Upper lobe of left lung (tissue), 6 donors: Measurements from ENCODE around the gene GPR108. TPM values are rescaled to one million over a fixed set of nuclear protein-coding genes. Genes with fewer than 3 reads are reported as not detected.

Experiments
- ATAC-seq, 2 donors: fragments of 200-7000 bp; cut with Tn5 transposase; one replicate each; pipeline ENCODE4 v1.9.1; 2022; ENCODE audit warnings: mild to moderate bottlenecking in 2 of 2, moderate library complexity in 2 of 2; ENCODE audit not compliant: low FRiP score in 2 of 2
- DNase-seq, 2 donors: peaks; one replicate each; pipeline ENCODE4 v3.0.0-alpha.2; 2019 to 2020
- H3K27ac ChIP-seq, 4 donors: fragments of 200-600 bp; sonication (generic); one replicate each; pipeline ENCODE4 v1.5.1; 2016 to 2019
- H3K27me3 ChIP-seq, 4 donors: fragments of 200-600 bp; sonication (generic); one replicate each; pipeline ENCODE4 v1.5.1; 2017 to 2019
- H3K36me3 ChIP-seq, 4 donors: fragments of 200-600 bp; sonication (generic); one replicate each; pipeline ENCODE4 v1.5.1; 2016 to 2019
- H3K4me1 ChIP-seq, 4 donors: fragments of 200-600 bp; sonication (generic); one replicate each; pipeline ENCODE4 v1.5.1; 2018 to 2019
- H3K4me3 ChIP-seq, 4 donors: fragments of 200-600 bp; sonication (generic); one replicate each; pipeline ENCODE4 v1.5.1; 2017 to 2019; ENCODE audit warnings: mild to moderate bottlenecking in 2 of 4, moderate library complexity in 1 of 4
- H3K9me3 ChIP-seq, 4 donors: fragments of 200-600 bp; sonication (generic); one replicate each; pipeline ENCODE4 v1.5.1; 2018 to 2019
- EP300 ChIP-seq, 4 donors: sonication (generic); formaldehyde crosslinking; IDR thresholded peaks; one replicate each; pipeline ENCODE4 v1.5.1; 2017; ENCODE audit warnings: antibody characterized with exemption in 4 of 4, control low read depth in 2 of 4
- POLR2A ChIP-seq, 4 donors: fragments of 450-650 bp; IDR thresholded peaks; one replicate each; pipeline ENCODE4 v1.5.1; 2016 to 2017; ENCODE audit warnings: antibody characterized with exemption in 4 of 4, mild to moderate bottlenecking in 2 of 4
- POLR2AphosphoS5 ChIP-seq, 2 donors: sonication (generic); formaldehyde crosslinking; IDR thresholded peaks; one replicate each; pipeline ENCODE4 v1.5.1; 2017; ENCODE audit warnings: antibody characterized with exemption in 2 of 2
- WGBS, 2 donors: methylation state at CpG; one replicate each; pipeline ENCODE4 v1.1.5; 2017 to 2018; 5-methylcytosine and 5-hydroxymethylcytosine counted together
- total RNA-seq, 6 donors: library from RNA; depleted of rRNA in 4 of 6; stranded (reverse); fragments of >200 nt in 4 of 6; gene quantifications; one replicate each; pipeline versions ENCODE4 v1.1.0 to v1.2.1, GENCODE V29; 2016 to 2021
- TF ChIP-seq, protein P1 (sequence below), 6 experiments: fragments of 450-650 bp in 4 of 6; fragments of 200-600 bp in 2 of 6; sonication (generic) in 2 of 6; IDR thresholded peaks; one replicate each; pipeline ENCODE4 v1.5.1; 2016 to 2019; ENCODE audit warnings: antibody characterized with exemption in 6 of 6
- donor health status: DM: no; HTN: no; CAD: no; lungs with moderate emphysema.
- donor health status: DM: no; HTN: yes; CAD: no; lungs with severe emphysema.

The GPR108 gene
- total RNA-seq, 6 donors from 2014 or later, result 51.6 to 105 (median 69.0) TPM

DNA sequence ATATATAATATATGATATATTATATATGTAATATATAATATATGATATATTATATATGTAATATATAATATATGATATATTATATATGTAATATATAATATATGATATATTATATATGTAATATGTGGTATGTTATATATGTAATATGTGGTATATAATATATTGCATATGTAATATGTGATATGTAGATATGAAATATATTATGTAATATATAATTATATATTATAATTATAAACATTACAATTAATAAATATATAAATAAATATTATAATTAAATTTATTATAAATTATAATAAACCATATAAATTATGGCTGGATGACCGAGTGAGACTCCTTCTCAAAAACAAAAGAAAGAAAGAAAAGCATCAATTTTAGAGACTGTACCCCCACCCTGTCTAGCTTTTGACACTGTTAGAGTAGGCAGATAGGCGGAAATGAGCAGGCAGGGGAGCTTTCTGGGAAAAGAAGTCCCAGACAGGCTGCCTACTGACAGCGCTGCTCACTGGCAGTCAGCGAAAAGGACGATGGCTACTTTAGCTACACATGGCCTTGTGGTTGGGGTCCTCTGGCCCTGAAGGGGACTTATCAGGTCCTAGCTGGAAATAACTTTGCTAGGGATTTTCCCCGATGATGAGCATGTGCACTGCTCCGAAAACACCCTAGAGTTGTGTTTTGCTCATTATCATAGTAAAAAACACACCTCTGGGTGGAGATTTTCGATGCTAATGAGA is 36.6 kb downstream of the GPR108 start:
- TF ChIP-seq EP300 (IDR thresholded peaks at IDR 0.05) (no peak), POLR2A (IDR thresholded peaks at IDR 0.05) (no peak), POLR2AphosphoS5 (IDR thresholded peaks at IDR 0.05) (no peak)
- TF ChIP-seq, protein P1, sequence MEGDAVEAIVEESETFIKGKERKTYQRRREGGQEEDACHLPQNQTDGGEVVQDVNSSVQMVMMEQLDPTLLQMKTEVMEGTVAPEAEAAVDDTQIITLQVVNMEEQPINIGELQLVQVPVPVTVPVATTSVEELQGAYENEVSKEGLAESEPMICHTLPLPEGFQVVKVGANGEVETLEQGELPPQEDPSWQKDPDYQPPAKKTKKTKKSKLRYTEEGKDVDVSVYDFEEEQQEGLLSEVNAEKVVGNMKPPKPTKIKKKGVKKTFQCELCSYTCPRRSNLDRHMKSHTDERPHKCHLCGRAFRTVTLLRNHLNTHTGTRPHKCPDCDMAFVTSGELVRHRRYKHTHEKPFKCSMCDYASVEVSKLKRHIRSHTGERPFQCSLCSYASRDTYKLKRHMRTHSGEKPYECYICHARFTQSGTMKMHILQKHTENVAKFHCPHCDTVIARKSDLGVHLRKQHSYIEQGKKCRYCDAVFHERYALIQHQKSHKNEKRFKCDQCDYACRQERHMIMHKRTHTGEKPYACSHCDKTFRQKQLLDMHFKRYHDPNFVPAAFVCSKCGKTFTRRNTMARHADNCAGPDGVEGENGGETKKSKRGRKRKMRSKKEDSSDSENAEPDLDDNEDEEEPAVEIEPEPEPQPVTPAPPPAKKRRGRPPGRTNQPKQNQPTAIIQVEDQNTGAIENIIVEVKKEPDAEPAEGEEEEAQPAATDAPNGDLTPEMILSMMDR (IDR thresholded peaks at IDR 0.05), result no peak
- DNase-seq, result no peak
- Histone ChIP-seq H3K27ac (no peak overlapping the region), H3K9me3 (no peaks in the 10 kb centered on the region), H3K4me3 (no peak overlapping the region), H3K36me3 (peaks cover 3 to 45% (median 12%) of the 10 kb centered on the region in 4 donors), H3K27me3 (no peaks in the 10 kb centered on the region), H3K4me1 (no peaks in the 10 kb centered on the region)
- no peak for ATAC-seq
- WGBS, 2 donors, result 84 to 93% methylated on average over 8 of the region's 8 CpGs

GRCh38 chr19:6699935-6700334 is 37.4 kb downstream of the GPR108 start:
- no peak for ATAC-seq

DNA sequence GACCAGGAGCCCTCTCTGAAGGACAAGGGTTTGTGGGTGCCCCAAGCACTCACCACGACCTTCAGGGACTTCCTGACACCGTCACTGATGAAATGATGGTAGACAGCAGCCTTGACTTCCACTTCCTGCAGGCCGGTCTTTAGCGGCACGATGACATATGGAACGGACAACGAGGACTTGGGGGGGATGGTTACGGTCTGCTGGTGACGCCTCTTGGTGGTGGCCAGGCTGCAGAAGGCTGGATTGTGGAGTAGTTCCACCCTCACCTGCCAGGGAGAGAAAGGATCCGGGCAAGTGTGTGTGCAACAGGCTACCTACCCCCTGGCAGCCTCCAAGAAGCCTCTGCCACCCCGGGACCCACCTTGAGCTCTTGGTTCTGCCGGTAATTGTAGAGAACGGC is 40.1 kb downstream of the GPR108 start:
- Histone ChIP-seq H3K9me3 (no peaks in the 10 kb centered on the region), H3K27me3 (no peaks in the 10 kb centered on the region), H3K4me1 (no peaks in the 10 kb centered on the region), H3K27ac (no peak overlapping the region), H3K36me3 (peaks cover 0 to 60% (median 25%) of the 10 kb centered on the region in 4 donors), H3K4me3 (no peak overlapping the region)
- TF ChIP-seq EP300 (IDR thresholded peaks at IDR 0.05) (no peak), POLR2A (IDR thresholded peaks at IDR 0.05) (no peak)
- DNase-seq, result no peak
- no peak for ATAC-seq
- 58 to 73% methylated on average over 6 to 13 of the region's 13 CpGs for WGBS, 2 donors

More at GRCh38 chr19:6699935-6700334, 37.4 kb downstream of the GPR108 start:
- H3K4me1 ChIP-seq, result no peaks in the 10 kb centered on the region
- H3K36me3 ChIP-seq, result peaks cover 3 to 45% (median 12%) of the 10 kb centered on the region in 4 donors
- no peak for DNase-seq
- no peaks in the 10 kb centered on the region for H3K27me3 ChIP-seq
- no peak overlapping the region for H3K4me3 ChIP-seq
- H3K9me3 ChIP-seq, result no peaks in the 10 kb centered on the region
- no peak overlapping the region for H3K27ac ChIP-seq
- TF ChIP-seq EP300 (IDR thresholded peaks at IDR 0.05) (no peak), POLR2AphosphoS5 (IDR thresholded peaks at IDR 0.05) (no peak), POLR2A (IDR thresholded peaks at IDR 0.05) (no peak)
- TF ChIP-seq, protein P1 (IDR thresholded peaks at IDR 0.05), result no peak

DNA sequence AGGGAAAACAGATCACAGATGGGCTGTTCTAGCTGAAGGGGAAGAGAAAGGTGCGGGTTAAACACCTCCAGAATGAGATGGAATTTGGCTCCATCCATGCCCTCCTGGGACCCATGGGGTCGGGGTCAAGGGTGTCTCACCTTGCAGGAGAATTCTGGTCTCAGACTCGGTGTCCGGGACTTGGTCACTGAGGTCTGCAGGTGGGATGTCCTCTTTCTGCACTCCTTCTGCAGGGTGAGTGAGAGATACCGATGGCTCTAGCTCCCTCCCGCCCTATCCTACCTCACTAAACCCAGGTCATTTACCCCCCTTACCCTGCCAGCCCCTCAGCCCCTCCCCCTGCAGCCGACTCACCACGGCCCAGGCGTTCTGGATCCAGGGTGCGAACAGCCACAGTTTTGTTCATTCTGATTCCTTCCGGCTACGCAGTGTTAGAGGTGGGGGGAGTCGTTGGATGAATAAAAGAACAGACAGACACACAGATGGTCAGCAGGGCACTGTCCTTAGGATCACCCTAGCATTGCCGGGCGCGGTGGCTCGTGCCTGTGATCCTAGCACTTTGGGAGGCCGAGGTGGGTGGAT is 41.0 kb downstream of the GPR108 start:
- Histone ChIP-seq H3K9me3 (no peaks in the 10 kb centered on the region), H3K4me1 (no peaks in the 10 kb centered on the region), H3K36me3 (peaks cover 0 to 53% (median 25%) of the 10 kb centered on the region in 4 donors), H3K27ac (no peak overlapping the region), H3K27me3 (no peaks in the 10 kb centered on the region), H3K4me3 (no peak overlapping the region)
- TF ChIP-seq POLR2A (IDR thresholded peaks at IDR 0.05) (no peak), EP300 (IDR thresholded peaks at IDR 0.05) (no peak), POLR2AphosphoS5 (IDR thresholded peaks at IDR 0.05) (no peak)
- TF ChIP-seq, protein P1 (IDR thresholded peaks at IDR 0.05), result no peak
- DNase-seq (no peak), ATAC-seq (no peak)
- 76 to 82% methylated on average over 18 of the region's 18 CpGs for WGBS, 2 donors

DNA sequence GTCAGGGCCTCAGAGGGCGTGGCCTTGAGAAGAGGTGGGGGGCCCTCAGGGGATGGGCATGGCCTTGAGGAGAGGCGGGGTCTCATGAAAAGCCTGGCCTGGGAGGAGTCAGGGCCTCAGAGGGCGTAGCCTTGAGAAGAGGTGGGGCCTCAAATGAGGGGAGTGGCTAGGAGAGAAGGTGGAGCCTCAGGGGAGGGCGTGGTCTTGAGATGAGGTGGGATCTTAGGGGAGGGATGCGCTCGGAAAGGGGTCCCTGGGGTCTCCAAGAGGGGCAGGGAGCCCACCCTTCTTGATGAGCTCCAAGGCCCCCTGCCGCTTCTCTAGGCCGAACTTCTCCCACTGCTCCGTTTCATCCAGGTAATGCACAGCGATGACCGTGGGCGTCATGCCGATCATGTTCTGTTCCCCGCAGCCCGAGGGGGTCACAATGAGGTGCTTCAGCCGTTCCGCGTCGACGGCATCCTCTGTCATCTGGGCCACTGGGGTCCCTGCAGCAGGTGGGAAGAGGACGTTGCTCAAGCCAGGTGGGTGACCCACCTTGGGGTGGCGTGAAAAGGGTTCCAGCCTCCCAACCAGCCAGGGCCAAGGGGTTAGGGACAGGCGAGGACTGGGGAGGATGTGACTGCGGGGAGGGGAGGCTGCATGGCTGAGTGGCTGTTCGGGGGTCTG is 43.1 kb downstream of the GPR108 start:
- H3K9me3 ChIP-seq, result no peaks in the 10 kb centered on the region
- 93% methylated on average over 25 of the region's 25 CpGs for WGBS, 2 donors
- H3K27me3 ChIP-seq, result no peaks in the 10 kb centered on the region
- ATAC-seq (no peak), DNase-seq (no peak)
- no peak overlapping the region for H3K4me3 ChIP-seq
- TF ChIP-seq POLR2AphosphoS5 (IDR thresholded peaks at IDR 0.05) (no peak), POLR2A (IDR thresholded peaks at IDR 0.05) (no peak), EP300 (IDR thresholded peaks at IDR 0.05) (no peak)
- TF ChIP-seq, protein P1 (IDR thresholded peaks at IDR 0.05), result no peak
- H3K27ac ChIP-seq, result no peak overlapping the region
- no peaks in the 10 kb centered on the region for H3K4me1 ChIP-seq
- peaks cover 0 to 54% (median 29%) of the 10 kb centered on the region in 4 donors for H3K36me3 ChIP-seq
